PC-3 (cell line): ENCODE measurements around the gene RALGPS1.

Experiments
- CTCF ChIP-seq: fragments of 300-600 bp; sonication (generic); conservative IDR thresholded peaks from 2 replicates; pipeline ENCODE4 v1.5.1; 2017; ENCODE audit warnings: antibody characterized with exemption, low read depth, mild to moderate bottlenecking, low read length
- EZH2 ChIP-seq: fragments of 300-600 bp; sonication (generic); IDR thresholded peaks from one replicate; pipeline ENCODE4 v1.6.1; 2017; ENCODE audit warnings: antibody characterized with exemption, mild to moderate bottlenecking, low read length; ENCODE audit not compliant: unreplicated experiment

GRCh38 chr9:127208416-127208815 lies 293.8 kb downstream of the RALGPS1 start:
- TF ChIP-seq CTCF (no peak), EZH2 (no peak)
